HG02885 (cell line): Measurements from ENCODE around the gene PDIA5.

Experiments used
- ATAC-seq: cut with Tn5 transposase; IDR thresholded peaks from one replicate; pipeline ENCODE4 v1.9.1; 2021; ENCODE audit warnings: mild to moderate bottlenecking; ENCODE audit not compliant: unreplicated experiment, poor library complexity

Gene PDIA5

GRCh38 chr3:123088387-123088786, 21.6 kb downstream of the PDIA5 start:
- ATAC-seq: no peak

GRCh38 chr3:123089611-123090331, 22.9 kb downstream of the PDIA5 start:
- ATAC-seq: no peak

DNA sequence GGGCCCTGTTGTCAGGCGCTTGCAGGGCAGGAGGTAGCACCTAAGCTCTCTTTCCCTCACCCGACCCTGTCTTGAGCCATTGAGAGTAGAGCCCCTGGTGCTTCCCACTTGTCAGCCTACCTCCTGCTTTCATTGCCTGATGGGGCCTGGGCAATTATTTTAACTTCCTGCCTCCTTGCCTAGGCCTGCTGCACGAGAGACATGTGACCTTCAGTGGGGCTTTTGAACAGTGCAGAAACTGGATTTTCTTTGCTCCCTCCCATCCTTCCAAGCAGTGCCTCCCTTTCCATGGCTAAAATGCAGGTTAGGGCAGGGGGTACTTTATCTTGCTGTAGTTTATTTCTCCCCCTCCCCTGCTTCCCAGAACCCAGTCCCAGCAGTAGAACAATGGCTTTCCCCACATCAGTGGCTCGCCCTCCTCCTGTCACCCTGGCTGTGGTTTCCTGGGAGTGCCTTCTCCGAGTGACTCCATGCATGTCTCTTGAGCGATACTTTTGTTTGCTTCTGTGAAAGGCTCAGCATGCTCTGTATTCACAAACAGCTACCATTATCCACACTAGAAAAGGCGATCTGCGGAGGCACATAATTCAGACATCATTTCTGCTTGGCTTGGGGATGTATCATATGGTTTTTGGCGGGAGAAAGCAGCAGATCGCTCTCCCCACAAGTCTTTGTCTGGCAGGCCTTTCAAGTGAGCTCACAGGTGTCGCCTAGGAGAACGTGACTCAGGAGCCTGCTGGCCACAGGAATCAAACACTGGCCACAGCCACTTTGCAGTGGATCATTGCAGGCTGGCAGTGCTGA, 24.1 kb downstream of the PDIA5 start:
- no peak for ATAC-seq

GRCh38 chr3:123092243-123092642, 25.4 kb downstream of the PDIA5 start:
- ATAC-seq: no peak

DNA sequence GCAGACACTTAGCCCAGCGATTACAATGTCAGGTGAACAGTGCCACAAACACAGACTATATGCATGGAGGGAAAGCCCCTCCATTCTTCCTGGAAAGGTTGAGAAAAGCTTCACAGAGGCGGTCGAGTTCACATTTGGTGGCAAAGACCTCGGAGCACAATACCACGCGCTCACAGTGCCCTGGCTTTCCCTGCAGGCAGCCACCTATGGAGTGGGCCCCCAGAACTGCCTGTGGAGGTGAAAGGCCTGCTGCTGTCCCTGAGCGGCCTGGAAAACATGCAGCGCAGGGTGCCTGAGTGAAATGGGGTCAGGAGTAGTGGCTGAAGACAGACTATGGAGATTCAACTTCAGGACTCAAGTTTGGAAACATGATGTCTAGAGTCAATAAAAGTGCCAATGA, 26.9 kb downstream of the PDIA5 start:
- ATAC-seq: no peak

GRCh38 chr3:123094516-123095313, 27.9 kb downstream of the PDIA5 start:
- ATAC-seq: no peak

- no peak for ATAC-seq
Measured at GRCh38 chr3:123096126-123096525, 29.3 kb downstream of the PDIA5 start.

DNA sequence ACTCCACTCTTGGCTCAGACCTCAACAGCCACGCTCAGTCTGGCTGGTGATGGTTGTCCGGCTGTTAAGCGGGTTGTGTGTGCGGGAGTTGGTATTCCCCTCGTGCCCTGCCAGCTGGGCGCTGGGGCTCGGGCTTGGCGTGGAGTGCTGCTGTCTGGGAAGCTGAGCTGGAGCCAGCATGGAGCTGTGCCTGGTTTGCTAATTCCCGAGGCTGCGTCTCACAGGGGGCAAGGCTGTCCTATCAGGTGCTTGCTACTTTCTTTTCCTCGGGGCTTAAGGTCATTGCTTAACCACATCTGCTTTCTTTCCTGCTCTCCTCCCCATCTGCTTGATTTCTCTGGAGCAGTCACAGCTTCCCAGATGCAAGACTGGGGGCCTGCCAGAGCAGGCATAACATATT, 29.9 kb downstream of the PDIA5 start:
- ATAC-seq: no peak

GRCh38 chr3:123098426-123099330, 31.9 kb downstream of the PDIA5 start:
- no peak for ATAC-seq

DNA sequence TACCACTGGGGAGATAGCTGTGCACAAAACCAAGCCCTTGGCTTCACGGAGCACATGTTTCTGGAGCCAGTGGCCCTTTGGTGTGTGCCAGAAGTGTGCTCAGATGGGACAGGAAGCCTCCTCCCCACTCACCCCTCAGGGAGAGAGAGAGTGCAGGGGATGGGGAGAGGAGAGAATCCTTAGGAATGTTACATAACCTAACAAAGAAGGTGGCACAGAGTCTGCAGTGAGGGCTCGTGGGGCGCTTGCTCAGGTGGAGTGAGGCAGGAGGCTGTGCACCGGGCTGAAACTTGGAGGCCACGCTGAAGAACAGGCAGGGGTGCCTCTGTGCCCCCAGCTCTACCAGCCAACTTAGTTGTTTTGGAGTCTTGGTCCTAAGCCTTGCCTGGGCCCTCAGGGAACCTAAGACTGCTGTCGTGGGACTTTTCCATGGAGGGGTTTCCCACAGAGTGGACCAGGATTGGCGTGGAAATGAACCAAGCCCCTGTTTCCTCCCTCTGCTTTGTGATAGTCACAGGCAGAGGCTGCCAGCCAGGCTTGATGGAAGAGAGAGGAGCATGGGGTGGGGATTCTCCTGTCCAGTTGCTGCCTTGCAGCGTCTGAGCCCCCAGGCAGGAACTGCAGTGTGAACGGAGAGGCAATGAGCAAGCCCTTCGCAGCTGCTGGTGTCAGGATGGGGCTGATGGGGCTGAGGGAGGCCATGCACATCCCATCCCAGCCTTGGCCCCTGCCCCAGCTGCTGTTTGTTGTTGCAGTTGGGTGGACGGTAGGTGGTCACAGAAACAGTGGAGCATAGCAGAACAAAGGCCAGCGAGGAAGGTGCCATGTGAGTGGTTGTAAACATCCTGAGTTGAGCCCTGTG, 32.7 kb downstream of the PDIA5 start:
- no peak for ATAC-seq

- ATAC-seq: no peak
Measured at GRCh38 chr3:123100193-123100776, 33.5 kb downstream of the PDIA5 start.

GRCh38 chr3:123102249-123102648, 35.4 kb downstream of the PDIA5 start:
- no peak for ATAC-seq

GRCh38 chr3:123102826-123103225, 36.0 kb downstream of the PDIA5 start:
- no peak for ATAC-seq

DNA sequence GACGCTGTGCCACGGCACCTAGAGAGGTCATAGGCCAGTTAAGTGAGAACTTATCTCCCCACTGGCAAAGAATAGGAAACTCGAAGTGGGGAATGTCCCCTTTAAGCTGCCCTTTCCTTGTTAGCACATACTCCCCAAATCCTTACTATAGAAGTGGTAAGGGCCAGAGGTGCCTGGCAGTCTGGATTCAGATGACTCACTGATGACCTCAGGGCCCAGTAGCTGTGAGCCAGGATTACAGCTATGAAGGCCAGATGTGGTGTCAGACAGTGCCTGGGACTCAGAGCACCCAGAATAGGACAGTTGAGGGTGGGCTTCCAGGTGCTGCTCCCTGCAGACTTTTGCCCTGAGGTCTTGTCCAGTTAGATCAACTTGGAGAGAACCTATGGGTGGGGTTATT, 37.7 kb downstream of the PDIA5 start:
- no peak for ATAC-seq

DNA sequence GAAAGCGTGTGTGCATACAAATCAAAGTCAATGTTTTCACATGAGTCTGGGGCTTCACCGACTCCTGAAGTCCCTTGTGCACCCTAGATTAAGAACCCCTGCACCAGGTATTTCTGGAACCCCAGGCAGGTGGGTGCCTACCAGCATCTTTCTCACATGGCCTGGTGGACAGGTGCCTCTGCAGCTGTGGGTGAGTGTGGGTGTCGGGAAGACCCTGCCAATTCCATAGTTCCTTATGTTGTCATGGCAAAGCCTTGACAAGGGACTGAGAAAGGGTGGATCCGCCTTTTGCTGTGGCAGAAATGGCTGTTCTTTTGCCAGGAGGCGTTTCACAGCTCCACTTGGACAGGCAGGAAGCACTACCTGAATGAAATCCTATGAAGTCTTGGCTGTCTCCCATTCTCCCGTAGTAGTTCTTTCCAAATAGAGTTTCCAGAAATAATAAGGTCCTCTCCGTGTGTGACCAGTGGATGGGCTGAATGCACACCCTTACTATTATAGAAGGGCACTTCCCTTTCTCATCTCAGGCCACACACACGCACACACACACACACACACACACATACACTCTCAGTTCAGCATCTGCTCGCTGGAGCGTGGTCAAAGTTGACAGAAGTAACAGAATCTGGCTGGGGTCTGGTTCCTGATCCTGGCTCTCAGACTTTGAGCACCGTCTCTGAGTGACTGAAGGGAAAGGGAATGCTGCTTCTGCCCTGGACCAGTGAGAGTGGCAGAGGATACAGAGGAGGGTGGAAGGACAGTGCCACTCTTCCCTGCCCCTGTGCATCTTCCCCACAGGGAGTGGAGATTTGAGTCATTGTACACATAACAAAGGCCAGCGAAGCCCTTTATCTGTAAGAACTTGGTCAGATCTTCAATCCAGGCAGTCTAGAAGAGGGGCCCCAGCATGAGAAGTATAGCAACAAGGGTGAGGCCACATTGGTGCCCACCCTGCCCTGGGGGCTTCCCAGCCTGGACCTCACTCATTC, 38.7 kb downstream of the PDIA5 start:
- ATAC-seq: no peak

GRCh38 chr3:123110282-123110975, 43.6 kb downstream of the PDIA5 start:
- no peak for ATAC-seq
